Stimulated activated naive CD8-positive, alpha-beta T cell treated with anti-CD3 and anti-CD28 coated beads, Interleukin-15, amount 100 ng/mL, for 72 hours (primary cell): ENCODE measurements around the gene FZR1.

Source experiments
- ATAC-seq: fragments of 150-1000 bp; cut with Tn5 transposase; 2 replicates; pipeline ENCODE4 v1.10.0; 2021; ENCODE audit warnings: mild to moderate bottlenecking, moderate library complexity
- DNase-seq, 2 donors: peaks; one replicate each; pipeline ENCODE4 v3.0.0; 2021 to 2022
- H3K27ac Mint-ChIP-seq, 2 donors: one replicate each; pipeline ENCODE4 v1.8.0; 2022; ENCODE audit warnings: mild to moderate bottlenecking in 2 of 2, mixed read lengths in 2 of 2, moderate library complexity in 2 of 2
- H3K27me3 Mint-ChIP-seq: one replicate; pipeline ENCODE4 v1.8.0; 2022; ENCODE audit warnings: mixed read lengths
- H3K4me1 Mint-ChIP-seq: one replicate; pipeline ENCODE4 v1.8.0; 2022; ENCODE audit warnings: mild to moderate bottlenecking, mixed read lengths
- H3K4me3 Mint-ChIP-seq, 2 donors: one replicate each; pipeline ENCODE4 v1.8.0; 2022; ENCODE audit warnings: mild to moderate bottlenecking in 2 of 2, mixed read lengths in 2 of 2, moderate library complexity in 1 of 2
- H3K9me3 Mint-ChIP-seq, 2 donors: one replicate each; pipeline ENCODE4 v1.8.0; 2022; ENCODE audit warnings: mixed read lengths in 2 of 2

Gene FZR1

GRCh38 chr19:3481241-3482090, 24.6 kb upstream of the FZR1 start:
- DNase-seq (no peak), ATAC-seq (no peak)
- H3K4me3 Mint-ChIP-seq, result no peak overlapping the region
- H3K27me3 Mint-ChIP-seq, result no peaks in the 10 kb centered on the region
- H3K27ac Mint-ChIP-seq, result no peak overlapping the region
- peaks cover 18% of the 10 kb centered on the region for H3K4me1 Mint-ChIP-seq
- no peaks in the 10 kb centered on the region for H3K9me3 Mint-ChIP-seq

GRCh38 chr19:3482507-3483225, 23.4 kb upstream of the FZR1 start:
- Mint-ChIP-seq H3K4me1 (peaks cover 18% of the 10 kb centered on the region), H3K4me3 (no peak overlapping the region), H3K27me3 (no peaks in the 10 kb centered on the region), H3K9me3 (no peaks in the 10 kb centered on the region), H3K27ac (no peak overlapping the region)
- DNase-seq (no peak), ATAC-seq (no peak)

- H3K9me3 Mint-ChIP-seq, result no peaks in the 10 kb centered on the region
- H3K4me3 Mint-ChIP-seq, result no peak within 1 kb of the TSS
- peak within 1 kb of the TSS in 1 of 2 donors; percentile 12 for H3K27ac Mint-ChIP-seq
- peaks cover 13% of the 10 kb centered on the region for H3K4me1 Mint-ChIP-seq
- ATAC-seq (no peak), DNase-seq (no peak)
- H3K27me3 Mint-ChIP-seq, result no peaks in the 10 kb centered on the region
Observed at GRCh38 chr19:3483226-3483628, 22.9 kb upstream of the FZR1 start, which contains the start of gene SMIM44. Gene SMIM44 (minus strand): TSS chr19:3483441. CDS start chr19:3483403, 38 bp downstream.

GRCh38 chr19:3491396-3492119, 14.6 kb upstream of the FZR1 start:
- ATAC-seq, result no peak
- no peaks in the 10 kb centered on the region for H3K4me1 Mint-ChIP-seq
- H3K27ac Mint-ChIP-seq, result no peak overlapping the region
- no peaks in the 10 kb centered on the region for H3K9me3 Mint-ChIP-seq
- H3K4me3 Mint-ChIP-seq, result no peak overlapping the region
- no peak for DNase-seq
- no peaks in the 10 kb centered on the region for H3K27me3 Mint-ChIP-seq

- Mint-ChIP-seq H3K9me3 (no peaks in the 10 kb centered on the region), H3K4me3 (no peak overlapping the region), H3K27ac (no peak overlapping the region), H3K27me3 (no peaks in the 10 kb centered on the region), H3K4me1 (peaks cover 5% of the 10 kb centered on the region)
- no peak for DNase-seq
- no peak for ATAC-seq
Observed at GRCh38 chr19:3492131-3492839, 13.8 kb upstream of the FZR1 start.

GRCh38 chr19:3492919-3493318, 13.2 kb upstream of the FZR1 start:
- peaks cover 6% of the 10 kb centered on the region for H3K4me1 Mint-ChIP-seq
- no peaks in the 10 kb centered on the region for H3K9me3 Mint-ChIP-seq
- DNase-seq (no peak), ATAC-seq (no peak)
- H3K27me3 Mint-ChIP-seq, result no peaks in the 10 kb centered on the region
- no peak overlapping the region for H3K27ac Mint-ChIP-seq
- no peak overlapping the region for H3K4me3 Mint-ChIP-seq

GRCh38 chr19:3493651-3494050, 12.5 kb upstream of the FZR1 start:
- Mint-ChIP-seq H3K27ac (no peak overlapping the region), H3K4me1 (peaks cover 8% of the 10 kb centered on the region), H3K27me3 (no peaks in the 10 kb centered on the region), H3K4me3 (no peak overlapping the region), H3K9me3 (no peaks in the 10 kb centered on the region)
- no peak for DNase-seq
- ATAC-seq, result no peak

GRCh38 chr19:3494051-3494450, 12.1 kb upstream of the FZR1 start:
- Mint-ChIP-seq H3K27ac (no peak overlapping the region), H3K4me1 (peaks cover 12% of the 10 kb centered on the region), H3K9me3 (no peaks in the 10 kb centered on the region), H3K27me3 (no peaks in the 10 kb centered on the region), H3K4me3 (peak overlapping the region in 1 of 2 donors; percentile 39)
- ATAC-seq (peak; percentile 85), DNase-seq (no peak)

- Mint-ChIP-seq H3K9me3 (no peaks in the 10 kb centered on the region), H3K4me1 (peaks cover 17% of the 10 kb centered on the region), H3K27me3 (no peaks in the 10 kb centered on the region), H3K27ac (no peak overlapping the region), H3K4me3 (peak overlapping the region in 1 of 2 donors; percentile 39)
- ATAC-seq (peak; percentile 63), DNase-seq (peak in 1 of 2 donors; percentile 48)
Observed at GRCh38 chr19:3494559-3494958, 11.6 kb upstream of the FZR1 start.

GRCh38 chr19:3496392-3497273, 9.5 kb upstream of the FZR1 start:
- Mint-ChIP-seq H3K27ac (no peak overlapping the region), H3K4me1 (peaks cover 31% of the 10 kb centered on the region), H3K27me3 (no peaks in the 10 kb centered on the region), H3K4me3 (no peak overlapping the region), H3K9me3 (no peaks in the 10 kb centered on the region)
- DNase-seq (no peak), ATAC-seq (no peak)

GRCh38 chr19:3497757-3498520, 8.2 kb upstream of the FZR1 start:
- no peak for DNase-seq
- Mint-ChIP-seq H3K4me3 (no peak overlapping the region), H3K9me3 (no peaks in the 10 kb centered on the region), H3K4me1 (peaks cover 31% of the 10 kb centered on the region), H3K27ac (no peak overlapping the region), H3K27me3 (no peaks in the 10 kb centered on the region)
- ATAC-seq, result no peak

GRCh38 chr19:3499738-3500428, 6.2 kb upstream of the FZR1 start:
- peaks cover 36% of the 10 kb centered on the region for H3K4me1 Mint-ChIP-seq
- H3K4me3 Mint-ChIP-seq, result peak overlapping the region; percentile 90 to 97
- no peaks in the 10 kb centered on the region for H3K27me3 Mint-ChIP-seq
- ATAC-seq, result peak; percentile 31
- H3K9me3 Mint-ChIP-seq, result no peaks in the 10 kb centered on the region
- peak overlapping the region; percentile 99 to 100 for H3K27ac Mint-ChIP-seq
- DNase-seq, result no peak

GRCh38 chr19:3500429-3501101, 5.5 kb upstream of the FZR1 start, which contains the start of gene DOHH:
Gene DOHH (minus strand): TSS chr19:3500674. CDS start chr19:3496814, 3,860 bp downstream.
- peak within 1 kb of the TSS; percentile 99 to 100 for H3K27ac Mint-ChIP-seq
- H3K4me1 Mint-ChIP-seq, result peaks cover 39% of the 10 kb centered on the region
- H3K4me3 Mint-ChIP-seq, result peak within 1 kb of the TSS; percentile 90 to 97
- no peaks in the 10 kb centered on the region for H3K27me3 Mint-ChIP-seq
- ATAC-seq (peak; percentile 91), DNase-seq (peak; percentile 95 to 97)
- H3K9me3 Mint-ChIP-seq, result no peaks in the 10 kb centered on the region
